ENCODE data around the gene RERG. TPM values are rescaled to one million over a fixed set of nuclear protein-coding genes. Genes with fewer than 3 reads are reported as not detected.

Gene RERG
- polyA plus RNA-seq, 1 experiment = not detected

DNA sequence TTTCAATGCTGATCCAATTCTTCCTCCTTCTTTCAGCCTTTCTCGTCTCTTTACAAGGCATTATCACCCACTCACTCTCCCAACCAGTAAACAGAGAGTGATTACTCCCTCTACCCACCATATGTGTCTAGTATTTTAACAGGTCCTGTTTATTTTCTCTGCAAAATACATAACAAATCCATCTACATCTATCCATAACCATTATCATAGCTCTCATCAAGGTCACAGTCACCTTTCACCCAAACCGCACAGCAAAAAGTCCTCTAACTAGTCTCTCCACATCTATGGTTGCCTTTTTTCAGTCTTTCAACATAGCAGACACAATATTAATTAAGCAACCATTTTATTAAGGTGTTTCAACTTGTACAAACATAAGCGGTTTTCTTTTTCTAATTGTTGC lies 21.9 kb upstream of the RERG start:
- POLR2A ChIA-PET = no interaction called here
- CTCF ChIA-PET = interaction anchor here (1.5 to 1.7 kb wide), 2 partner anchors 22 to 25 kb away, joined by 3 to 5 read pairs; partner anchors contain the start of gene RERG
- no peak for DNase-seq (ENCODE audit: low read depth)
- TF ChIP-seq, protein P1, sequence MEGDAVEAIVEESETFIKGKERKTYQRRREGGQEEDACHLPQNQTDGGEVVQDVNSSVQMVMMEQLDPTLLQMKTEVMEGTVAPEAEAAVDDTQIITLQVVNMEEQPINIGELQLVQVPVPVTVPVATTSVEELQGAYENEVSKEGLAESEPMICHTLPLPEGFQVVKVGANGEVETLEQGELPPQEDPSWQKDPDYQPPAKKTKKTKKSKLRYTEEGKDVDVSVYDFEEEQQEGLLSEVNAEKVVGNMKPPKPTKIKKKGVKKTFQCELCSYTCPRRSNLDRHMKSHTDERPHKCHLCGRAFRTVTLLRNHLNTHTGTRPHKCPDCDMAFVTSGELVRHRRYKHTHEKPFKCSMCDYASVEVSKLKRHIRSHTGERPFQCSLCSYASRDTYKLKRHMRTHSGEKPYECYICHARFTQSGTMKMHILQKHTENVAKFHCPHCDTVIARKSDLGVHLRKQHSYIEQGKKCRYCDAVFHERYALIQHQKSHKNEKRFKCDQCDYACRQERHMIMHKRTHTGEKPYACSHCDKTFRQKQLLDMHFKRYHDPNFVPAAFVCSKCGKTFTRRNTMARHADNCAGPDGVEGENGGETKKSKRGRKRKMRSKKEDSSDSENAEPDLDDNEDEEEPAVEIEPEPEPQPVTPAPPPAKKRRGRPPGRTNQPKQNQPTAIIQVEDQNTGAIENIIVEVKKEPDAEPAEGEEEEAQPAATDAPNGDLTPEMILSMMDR (IDR thresholded peaks at IDR 0.05; ENCODE audit: insufficient read depth, low read depth, low read length) = no peak
- no peaks in the 10 kb centered on the region for H3K27me3 ChIP-seq (ENCODE audit: control insufficient read depth, insufficient read depth, low read length)
- H3K4me3 ChIP-seq (ENCODE audit: low read depth, low read length) = no peak overlapping the region
- no peaks in the 10 kb centered on the region for H3K36me3 ChIP-seq (ENCODE audit: control insufficient read depth, insufficient read depth, low read length)

DNA sequence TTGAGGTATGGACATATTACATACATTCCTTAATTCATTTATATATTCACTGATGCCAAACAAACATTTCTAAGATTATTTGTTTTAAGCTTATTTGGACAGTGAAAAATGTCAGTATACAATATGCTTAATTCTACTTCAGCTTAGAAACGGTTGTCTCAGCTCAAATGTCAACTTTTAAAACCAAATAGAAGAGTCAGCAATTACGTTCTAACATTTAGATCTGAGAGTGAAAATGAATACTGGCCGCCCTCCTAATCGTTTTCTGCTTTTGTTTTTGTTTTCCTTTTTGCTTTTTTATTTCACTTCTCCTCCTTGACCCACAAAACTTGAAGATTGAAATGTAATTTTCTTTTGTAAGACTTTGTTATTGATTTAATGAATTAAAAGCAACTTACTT lies 19.7 kb upstream of the RERG start:
- POLR2A ChIA-PET = no interaction called here
- Histone ChIP-seq H3K36me3 (ENCODE audit: control insufficient read depth, insufficient read depth, low read length) (no peaks in the 10 kb centered on the region), H3K4me3 (ENCODE audit: low read depth, low read length) (no peak overlapping the region), H3K27me3 (ENCODE audit: control insufficient read depth, insufficient read depth, low read length) (no peaks in the 10 kb centered on the region)
- CTCF ChIA-PET = no interaction called here
- TF ChIP-seq, protein P1 (IDR thresholded peaks at IDR 0.05; ENCODE audit: insufficient read depth, low read depth, low read length) = no peak
- DNase-seq (ENCODE audit: low read depth) = no peak

DNA sequence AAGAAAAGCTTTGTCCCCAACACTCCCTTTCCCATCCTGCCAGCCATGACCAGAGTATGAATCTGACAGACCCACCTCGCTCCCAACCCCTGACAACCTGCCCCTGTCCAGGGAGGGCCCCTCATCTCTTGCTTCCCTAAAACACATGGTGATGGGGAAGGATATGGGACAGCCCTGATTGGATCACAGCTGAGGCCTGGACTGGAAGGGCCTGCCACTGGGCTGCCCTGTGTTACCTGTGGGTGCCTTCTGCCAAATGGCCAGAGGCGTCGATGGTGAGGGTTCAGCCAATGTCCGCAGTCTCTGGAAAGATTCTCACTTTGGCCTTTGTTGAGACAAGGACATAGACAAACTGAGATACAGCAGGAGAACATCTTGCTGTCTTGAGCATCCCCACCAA lies 13.3 kb upstream of the RERG start:
- TF ChIP-seq, protein P1 (IDR thresholded peaks at IDR 0.05; ENCODE audit: insufficient read depth, low read depth, low read length) = no peak
- ChIA-PET POLR2A (no interaction called here), CTCF (interaction anchor here (1.8 kb wide), 1 partner anchor 13 kb away, joined by 5 read pairs; the partner anchor contains the start of gene RERG)
- Histone ChIP-seq H3K27me3 (ENCODE audit: control insufficient read depth, insufficient read depth, low read length) (no peaks in the 10 kb centered on the region; the same call in 1 of the 2 replicates), H3K4me3 (ENCODE audit: low read depth, low read length) (no peak overlapping the region), H3K36me3 (ENCODE audit: control insufficient read depth, insufficient read depth, low read length) (no peaks in the 10 kb centered on the region)
- no peak for DNase-seq (ENCODE audit: low read depth)

DNA sequence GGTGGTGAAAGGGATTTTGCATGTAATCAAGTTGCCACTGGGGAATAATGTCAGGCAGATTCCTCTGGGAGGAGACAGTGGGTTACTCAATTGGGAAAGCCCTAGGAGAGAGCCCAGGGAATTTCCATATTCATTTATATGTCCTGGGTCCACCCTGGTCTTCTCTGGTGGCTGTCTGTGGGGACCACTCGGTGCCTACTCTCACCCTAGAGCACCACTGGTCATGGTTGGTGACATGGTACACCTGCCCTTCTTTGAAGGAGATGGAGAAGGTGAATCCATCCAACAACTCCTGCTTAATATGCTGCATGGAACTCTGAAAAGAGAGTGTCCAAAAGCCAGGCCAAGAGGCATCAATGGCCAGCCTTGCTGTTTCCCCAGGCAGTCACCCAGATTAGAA lies 12.8 kb upstream of the RERG start:
- DNase-seq (ENCODE audit: low read depth) = no peak
- CTCF ChIA-PET = interaction anchor here (0.7 to 3.4 kb wide), 2 partner anchors 12 to 41 kb away, joined by 4 to 33 read pairs; partner anchors contain the start of gene RERG
- Histone ChIP-seq H3K4me3 (ENCODE audit: low read depth, low read length) (no peak overlapping the region), H3K27me3 (ENCODE audit: control insufficient read depth, insufficient read depth, low read length) (peaks cover 1% of the 10 kb centered on the region; the same call in 1 of the 2 replicates), H3K36me3 (ENCODE audit: control insufficient read depth, insufficient read depth, low read length) (no peaks in the 10 kb centered on the region)
- POLR2A ChIA-PET = no interaction called here
- TF ChIP-seq, protein P1 (IDR thresholded peaks at IDR 0.05; ENCODE audit: insufficient read depth, low read depth, low read length) = no peak

DNA sequence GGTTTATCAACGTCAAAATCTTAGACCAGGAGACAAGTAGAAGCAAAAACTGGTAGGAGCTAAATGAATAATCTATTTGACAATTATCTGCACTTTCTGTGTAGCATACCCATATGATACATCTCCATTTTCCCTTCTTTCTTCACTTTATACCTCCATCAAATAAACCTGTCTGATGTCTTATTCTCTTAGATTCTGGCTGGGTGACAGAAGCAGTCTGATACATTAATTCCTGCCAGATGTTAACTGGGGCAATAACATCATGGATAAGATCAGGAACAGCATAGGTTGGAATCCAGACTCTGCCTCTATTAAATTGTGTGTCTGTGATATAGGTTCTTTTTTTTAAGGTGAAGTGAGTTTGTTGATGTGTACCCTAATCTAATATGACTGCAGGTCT lies 11.7 kb upstream of the RERG start:
- TF ChIP-seq, protein P1 (IDR thresholded peaks at IDR 0.05; ENCODE audit: insufficient read depth, low read depth, low read length) = no peak
- Histone ChIP-seq H3K36me3 (ENCODE audit: control insufficient read depth, insufficient read depth, low read length) (no peaks in the 10 kb centered on the region), H3K4me3 (ENCODE audit: low read depth, low read length) (no peak overlapping the region), H3K27me3 (ENCODE audit: control insufficient read depth, insufficient read depth, low read length) (peaks cover 1% of the 10 kb centered on the region; the same call in 1 of the 2 replicates)
- CTCF ChIA-PET = interaction anchor here (3.4 kb wide), 1 partner anchor 11 kb away, joined by 33 read pairs; the partner anchor contains the start of gene RERG
- DNase-seq (ENCODE audit: low read depth) = no peak
- POLR2A ChIA-PET = no interaction called here
